SH-SY5Y (cell line): Measurements from ENCODE around the gene DAAM1.

ENCODE experiments used
- GATA2 ChIP-seq: IDR thresholded peaks from 2 replicates; pipeline ENCODE4 v1.6.1; 2011; ENCODE audit warnings: mild to moderate bottlenecking, low read depth, low read length
- GATA3 ChIP-seq: IDR thresholded peaks from 2 replicates; pipeline ENCODE4 v1.6.1; 2011; ENCODE audit warnings: low read depth, mild to moderate bottlenecking, low read length, moderate library complexity

DAAM1 gene

GRCh38 chr14:59360233-59360632, 171.8 kb downstream of the DAAM1 start:
- TF ChIP-seq GATA3, result no peak
- no peak for TF ChIP-seq GATA2

DNA sequence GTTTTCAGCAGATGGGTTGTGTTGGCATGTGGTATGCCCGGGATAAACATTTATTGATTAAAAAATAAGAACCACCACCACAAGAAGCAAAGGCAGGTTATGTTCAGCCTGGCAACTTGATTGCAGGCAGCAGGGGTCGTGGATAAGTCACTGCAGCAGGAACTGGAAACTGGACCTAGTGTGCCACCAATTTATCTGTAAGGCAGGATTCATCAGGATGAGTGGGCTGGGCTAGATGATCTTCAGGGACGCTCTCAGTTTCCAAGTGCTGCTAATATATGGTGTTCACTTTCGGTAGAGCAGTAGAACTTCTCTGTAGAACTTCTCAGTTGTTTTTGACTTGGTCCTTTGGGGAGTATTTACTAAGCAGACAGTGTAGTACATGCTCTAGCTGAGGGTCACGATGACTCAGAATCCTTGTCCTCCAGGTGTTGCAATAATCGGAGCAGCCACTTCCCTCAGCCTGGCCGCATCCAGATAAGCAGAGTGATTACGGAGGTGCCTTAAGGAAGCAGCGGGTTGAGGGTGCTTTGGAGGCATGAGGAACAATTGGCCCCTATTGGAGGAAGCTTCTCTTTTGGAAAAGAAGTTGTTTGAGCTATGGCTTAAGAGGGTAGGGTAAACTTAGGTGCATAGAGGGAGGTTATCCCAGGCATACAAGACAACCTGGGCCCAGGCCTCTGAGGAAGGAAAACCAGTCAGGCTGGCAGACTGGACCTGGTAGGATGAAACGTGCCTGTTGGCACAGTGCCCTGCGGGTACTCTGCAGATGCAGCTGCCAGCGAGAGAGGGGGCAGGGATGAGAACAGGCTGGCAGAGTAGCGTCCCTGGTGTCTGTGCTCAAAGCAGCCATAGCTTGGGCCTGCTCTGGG, 172.7 kb downstream of the DAAM1 start:
- TF ChIP-seq GATA2, result no peak
- no peak for TF ChIP-seq GATA3

DNA sequence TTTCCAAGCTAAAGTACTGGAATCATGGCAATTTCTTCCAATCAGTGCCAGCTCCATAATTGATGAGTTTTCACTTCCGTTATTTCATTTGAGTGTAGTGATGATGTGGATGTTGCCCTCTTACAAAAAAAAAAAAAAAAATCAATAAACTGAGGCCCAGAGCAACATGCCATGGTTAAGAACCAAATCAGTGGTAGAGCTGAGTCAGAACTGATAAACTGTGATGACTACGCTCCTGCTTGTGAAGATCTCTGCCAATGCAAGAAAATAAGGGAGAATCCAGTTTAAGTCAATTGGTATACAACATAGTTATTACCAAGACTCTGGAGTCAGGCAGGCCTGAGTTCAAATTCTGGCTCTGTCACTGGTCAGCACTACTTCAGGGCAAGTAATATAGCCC, 174.0 kb downstream of the DAAM1 start:
- TF ChIP-seq GATA2, result no peak
- no peak for TF ChIP-seq GATA3

DNA sequence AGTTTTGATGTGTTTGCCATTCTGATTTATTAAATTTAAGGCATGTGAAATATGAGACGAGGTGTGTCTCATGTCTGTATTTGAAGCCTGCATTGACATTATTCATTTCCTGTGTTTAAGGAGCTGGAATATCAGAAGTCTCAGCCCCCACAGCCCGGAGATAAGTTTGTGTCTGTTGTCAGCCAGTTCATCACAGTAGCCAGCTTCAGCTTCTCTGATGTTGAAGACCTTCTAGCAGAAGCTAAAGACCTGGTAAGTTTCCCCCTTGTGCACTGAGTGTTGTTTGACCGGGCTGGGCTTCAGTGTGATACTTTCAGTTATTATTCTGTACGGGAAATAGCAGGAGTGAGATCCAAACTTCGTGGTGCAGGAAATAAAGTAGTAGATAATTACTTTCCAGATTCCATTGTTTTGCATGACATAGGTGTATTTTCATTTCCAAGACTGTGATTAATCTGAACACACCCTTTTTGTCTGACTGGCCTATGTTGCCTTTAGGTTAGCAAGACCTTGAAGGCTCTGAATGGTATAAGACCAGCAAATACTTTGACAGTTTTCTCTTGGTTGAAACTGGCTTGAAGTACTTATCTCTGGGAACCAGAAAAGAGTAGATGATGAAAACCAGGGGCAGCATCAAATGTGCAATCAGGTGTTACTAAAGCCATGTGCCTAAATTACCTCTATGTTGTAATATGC, 175.2 kb downstream of the DAAM1 start:
- TF ChIP-seq GATA2 (no peak), GATA3 (no peak)

DNA sequence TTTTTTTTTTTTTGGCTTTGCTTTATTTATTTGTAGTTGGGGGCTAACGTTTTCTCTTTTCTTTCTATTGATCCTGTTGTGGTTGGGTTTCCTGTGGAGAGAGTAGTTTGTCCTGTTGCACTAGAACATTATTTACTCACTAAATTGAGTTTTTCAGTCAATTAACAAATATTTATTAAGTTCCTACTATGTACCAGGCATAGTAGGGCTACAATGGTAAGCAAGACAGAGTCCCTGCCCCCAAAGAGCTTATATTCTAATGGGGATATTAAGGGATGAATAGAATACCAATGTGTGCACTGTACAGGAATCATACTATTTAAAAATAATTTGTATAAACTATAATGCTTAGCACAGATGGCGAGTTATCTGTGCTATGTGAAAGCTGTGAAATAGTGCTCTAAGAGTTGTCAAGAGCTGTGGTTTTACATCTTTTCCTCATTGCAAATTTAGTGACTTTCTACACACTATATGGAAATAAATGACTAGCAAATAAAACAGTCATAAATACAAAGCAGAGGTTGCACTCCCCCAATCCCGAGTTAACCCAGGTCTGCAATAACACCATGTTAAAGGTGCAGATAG, 181.8 kb downstream of the DAAM1 start:
- TF ChIP-seq GATA2 (no peak), GATA3 (no peak)

GRCh38 chr14:59371771-59372170, 183.3 kb downstream of the DAAM1 start:
- TF ChIP-seq GATA2 (no peak), GATA3 (no peak)

GRCh38 chr14:59374048-59374447, 185.6 kb downstream of the DAAM1 start:
- peak; percentile 36; the same call in 1 of the 2 replicates for TF ChIP-seq GATA3
- TF ChIP-seq GATA2, result peak; percentile 43; the same call in 1 of the 2 replicates

- TF ChIP-seq GATA2 (no peak), GATA3 (no peak)
Measured at GRCh38 chr14:59376686-59377085, 188.2 kb downstream of the DAAM1 start.

DNA sequence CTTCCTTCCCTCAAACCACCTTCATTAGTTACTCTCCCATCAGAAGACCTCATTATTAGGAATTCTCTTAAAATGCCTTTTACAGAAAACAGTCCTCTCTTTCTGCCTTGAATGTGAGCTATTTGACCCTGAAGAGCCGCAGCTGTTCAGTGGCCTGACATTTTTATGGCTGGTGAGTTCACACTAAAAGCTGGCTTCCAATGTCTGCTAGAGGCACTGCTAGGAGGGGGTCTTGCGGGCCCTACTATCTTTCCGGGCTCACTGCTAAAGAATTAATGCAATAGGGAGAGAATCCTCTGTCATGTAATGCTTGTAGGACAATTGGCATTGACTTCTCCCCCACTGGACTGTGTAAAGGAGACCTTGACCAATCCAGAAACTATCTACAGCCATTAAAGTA, 189.0 kb downstream of the DAAM1 start:
- TF ChIP-seq GATA3 (no peak), GATA2 (no peak)

- no peak for TF ChIP-seq GATA2
- TF ChIP-seq GATA3, result no peak
Measured at GRCh38 chr14:59377991-59378601, 189.6 kb downstream of the DAAM1 start.

- TF ChIP-seq GATA2 (no peak), GATA3 (no peak)
Measured at GRCh38 chr14:59389936-59390335, 201.5 kb downstream of the DAAM1 start.

- no peak for TF ChIP-seq GATA3
- no peak for TF ChIP-seq GATA2
Measured at GRCh38 chr14:59391388-59391787, 202.9 kb downstream of the DAAM1 start.

DNA sequence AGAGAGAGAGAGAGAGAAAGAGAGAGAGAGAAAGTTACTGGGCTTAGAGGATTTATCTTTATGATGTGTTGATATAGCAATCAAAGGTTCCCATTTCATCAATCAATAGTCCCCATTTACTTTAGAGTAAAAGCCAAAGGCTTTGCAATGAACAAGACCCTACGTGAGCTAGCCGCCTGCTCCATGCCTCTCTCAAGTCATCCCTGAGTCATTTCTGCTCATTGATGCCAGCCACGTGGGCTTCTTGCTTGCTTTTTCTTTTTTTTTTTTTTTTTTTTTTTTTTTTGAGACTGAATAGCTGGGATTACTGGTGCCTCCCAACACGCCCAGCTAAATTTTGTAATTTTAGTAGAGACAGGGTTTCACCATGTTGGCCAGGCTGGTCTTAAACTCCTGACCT, 205.8 kb downstream of the DAAM1 start:
- TF ChIP-seq GATA2, result no peak
- no peak for TF ChIP-seq GATA3

GRCh38 chr14:59395672-59396071, 207.2 kb downstream of the DAAM1 start:
- TF ChIP-seq GATA3 (no peak), GATA2 (no peak)

DNA sequence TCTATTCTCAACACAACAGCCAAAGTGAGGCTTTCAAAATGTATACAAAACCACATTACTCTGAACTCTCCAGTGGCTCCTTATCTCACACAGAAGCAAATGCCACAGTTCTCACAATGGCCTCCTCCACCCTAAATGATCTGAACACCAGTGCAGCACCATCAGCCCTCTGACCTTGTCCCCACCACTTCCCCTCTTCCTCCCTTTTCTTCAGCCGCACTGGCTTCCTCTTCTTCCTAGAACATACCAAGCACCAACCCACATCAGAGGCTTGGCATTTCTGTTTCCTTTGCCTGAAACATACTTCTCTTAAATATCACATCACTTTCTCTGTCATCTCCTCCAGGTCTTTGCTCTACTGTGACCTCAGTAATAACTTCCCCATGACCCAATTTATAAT, 210.4 kb downstream of the DAAM1 start:
- TF ChIP-seq GATA2 (no peak), GATA3 (no peak)
